ENCODE results near the gene HBG1. TPM values are rescaled to one million over a fixed set of nuclear protein-coding genes. Genes with fewer than 3 reads are reported as not detected.

HBG1 gene
- total and polyA plus RNA-seq, 2 donors (not counting 1 experiment from before 2014, with no cell fraction given) = not detected

- Mint-ChIP-seq H3K9me3 (ENCODE audit: insufficient read depth) (no peaks in the 10 kb centered on the region), H3K27ac (no peak overlapping the region), H3K4me3 (no peak overlapping the region), H3K4me1 (peaks cover 6% of the 10 kb centered on the region), H3K27me3 (peaks cover 3% of the 10 kb centered on the region)
- Histone ChIP-seq H4K20me1 (ENCODE audit: control insufficient read depth, insufficient read depth, low read length, poor library complexity, severe bottlenecking) (no peaks in the 10 kb centered on the region), H3K9me3 (ENCODE audit: control extremely low read depth in 1 of 3, control insufficient read depth in 2 of 3, insufficient read depth in 1 of 3, low read length in 2 of 3) (no peaks in the 10 kb centered on the region), H3K4me3 (ENCODE audit: control extremely low read depth in 1 of 5, extremely low read depth in 1 of 5, insufficient read depth in 1 of 5, low read depth in 2 of 5, low read length in 4 of 5) (no peak overlapping the region), H3K27me3 (replicated peaks in 1 of 4; ENCODE audit: control extremely low read depth in 1 of 4, control insufficient read depth in 3 of 4, insufficient read depth in 4 of 4, low read length in 3 of 4) (no peaks in the 10 kb centered on the region), H3K9ac (ENCODE audit: low read length) (no peak overlapping the region), H3K4me1 (ENCODE audit: control insufficient read depth in 2 of 2, insufficient read depth in 2 of 2, low read length in 2 of 2) (no peaks in the 10 kb centered on the region), H2AFZ (ENCODE audit: insufficient read depth, low read depth, low read length, poor library complexity, severe bottlenecking) (no peak overlapping the region), H3K36me3 (replicated peaks in 1 of 2; ENCODE audit: control extremely low read depth in 1 of 2, control insufficient read depth in 1 of 2, extremely low read depth in 1 of 2, insufficient read depth in 2 of 2, low read length in 1 of 2) (no peaks in the 10 kb centered on the region), H3K27ac (ENCODE audit: low read length in 2 of 2) (no peak overlapping the region), H3K79me2 (ENCODE audit: control insufficient read depth, insufficient read depth, low read length) (no peaks in the 10 kb centered on the region), H3K4me2 (replicated peaks; ENCODE audit: low read depth, low read length, poor library complexity, severe bottlenecking) (no peak overlapping the region)
- intact Hi-C loops (cut with micrococcal nuclease) = no loop called here
- ChIA-PET POLR2A (no interaction called here), CTCF (no interaction called here)
- DNase-seq = no peak
- no peak for ATAC-seq (ENCODE audit: low read depth)
- no peak for TF ChIP-seq EZH2 (IDR thresholded peaks at IDR 0.05; ENCODE audit: borderline replicate concordance, insufficient read depth, low read depth, low read length, poor library complexity, severe bottlenecking)
- no peak for TF ChIP-seq CTCF (IDR thresholded peaks at IDR 0.05)
- no CpG with 5 or more reads among the region's 1 CpG for WGBS (ENCODE audit: insufficient coverage)
Observed at GRCh38 chr11:5230266-5230665, 19.4 kb downstream of the HBG1 start.

GRCh38 chr11:5229796-5230195 lies 19.9 kb downstream of the HBG1 start:
- no peak for ATAC-seq (ENCODE audit: low read depth)
- intact Hi-C loops (cut with micrococcal nuclease) = no loop called here
- H3K4me3 ChIP-seq (ENCODE audit: control extremely low read depth in 1 of 5, extremely low read depth in 1 of 5, insufficient read depth in 1 of 5, low read depth in 2 of 5, low read length in 4 of 5) = no peak overlapping the region
- H3K27ac ChIP-seq (ENCODE audit: low read length in 2 of 2) = no peak overlapping the region
- CTCF ChIA-PET = no interaction called here
- H3K4me3 Mint-ChIP-seq = no peak overlapping the region
- H3K9me3 ChIP-seq (ENCODE audit: control extremely low read depth in 1 of 3, control insufficient read depth in 2 of 3, insufficient read depth in 1 of 3, low read length in 2 of 3) = no peaks in the 10 kb centered on the region
- H3K27ac Mint-ChIP-seq = no peak overlapping the region
- H3K27me3 ChIP-seq (replicated peaks in 1 of 4; ENCODE audit: control extremely low read depth in 1 of 4, control insufficient read depth in 3 of 4, insufficient read depth in 4 of 4, low read length in 3 of 4) = no peaks in the 10 kb centered on the region
- H2AFZ ChIP-seq (ENCODE audit: insufficient read depth, low read depth, low read length, poor library complexity, severe bottlenecking) = no peak overlapping the region
- H3K36me3 ChIP-seq (replicated peaks in 1 of 2; ENCODE audit: control extremely low read depth in 1 of 2, control insufficient read depth in 1 of 2, extremely low read depth in 1 of 2, insufficient read depth in 2 of 2, low read length in 1 of 2) = no peaks in the 10 kb centered on the region
- no peaks in the 10 kb centered on the region for H4K20me1 ChIP-seq (ENCODE audit: control insufficient read depth, insufficient read depth, low read length, poor library complexity, severe bottlenecking)
- peaks cover 3% of the 10 kb centered on the region for H3K27me3 Mint-ChIP-seq
- DNase-seq = no peak
- H3K79me2 ChIP-seq (ENCODE audit: control insufficient read depth, insufficient read depth, low read length) = no peaks in the 10 kb centered on the region
- no peaks in the 10 kb centered on the region for H3K9me3 Mint-ChIP-seq (ENCODE audit: insufficient read depth)
- POLR2A ChIA-PET = no interaction called here
- no CpG with 5 or more reads among the region's 2 CpGs for WGBS (ENCODE audit: insufficient coverage)
- peaks cover 6% of the 10 kb centered on the region for H3K4me1 Mint-ChIP-seq
- TF ChIP-seq CTCF (IDR thresholded peaks at IDR 0.05) = no peak
- no peak for TF ChIP-seq EZH2 (IDR thresholded peaks at IDR 0.05; ENCODE audit: borderline replicate concordance, insufficient read depth, low read depth, low read length, poor library complexity, severe bottlenecking)
- H3K4me1 ChIP-seq (ENCODE audit: control insufficient read depth in 2 of 2, insufficient read depth in 2 of 2, low read length in 2 of 2) = no peaks in the 10 kb centered on the region
- H3K4me2 ChIP-seq (replicated peaks; ENCODE audit: low read depth, low read length, poor library complexity, severe bottlenecking) = no peak overlapping the region
- no peak overlapping the region for H3K9ac ChIP-seq (ENCODE audit: low read length)
